LNCaP clone FGC (cell line): Measurements from ENCODE around the gene UBAC2.

Experiments used
- DNase-seq: peaks from one replicate; pipeline ENCODE4 v3.0.0-alpha.2; 2011; ENCODE audit warnings: low read depth
- H3K4me3 ChIP-seq: 2 replicates; pipeline ENCODE4 v1.5.1; 2011; ENCODE audit warnings: mild to moderate bottlenecking, low read depth, low read length, control low read depth
- TF ChIP-seq, protein P1 (sequence below): IDR thresholded peaks from 2 replicates; pipeline ENCODE4 v1.5.1; 2012; ENCODE audit warnings: mild to moderate bottlenecking; ENCODE audit not compliant: control insufficient read depth, insufficient read depth; ENCODE audit errors: extremely low read depth

Gene UBAC2

DNA sequence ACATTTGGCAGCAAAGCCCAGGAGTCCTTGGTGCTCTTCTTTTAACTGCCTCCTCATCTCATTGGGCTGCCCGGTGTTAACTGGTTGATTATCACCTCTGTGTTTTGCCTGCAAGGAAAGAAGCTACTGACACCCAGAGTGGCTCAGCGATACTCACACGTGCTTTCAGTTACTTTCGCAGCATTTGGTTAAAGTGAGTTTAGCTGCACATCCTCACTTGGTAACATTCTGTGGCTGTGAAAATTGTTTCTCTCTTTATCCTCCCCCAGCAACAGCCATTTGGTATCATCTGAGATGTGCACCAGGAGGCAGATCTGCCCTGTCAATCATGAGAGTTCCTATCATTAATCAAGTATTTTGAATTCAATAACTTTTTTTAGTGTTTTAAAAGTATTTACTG lies 151.1 kb downstream of the UBAC2 start:
- no peak for DNase-seq
- TF ChIP-seq, protein P1, sequence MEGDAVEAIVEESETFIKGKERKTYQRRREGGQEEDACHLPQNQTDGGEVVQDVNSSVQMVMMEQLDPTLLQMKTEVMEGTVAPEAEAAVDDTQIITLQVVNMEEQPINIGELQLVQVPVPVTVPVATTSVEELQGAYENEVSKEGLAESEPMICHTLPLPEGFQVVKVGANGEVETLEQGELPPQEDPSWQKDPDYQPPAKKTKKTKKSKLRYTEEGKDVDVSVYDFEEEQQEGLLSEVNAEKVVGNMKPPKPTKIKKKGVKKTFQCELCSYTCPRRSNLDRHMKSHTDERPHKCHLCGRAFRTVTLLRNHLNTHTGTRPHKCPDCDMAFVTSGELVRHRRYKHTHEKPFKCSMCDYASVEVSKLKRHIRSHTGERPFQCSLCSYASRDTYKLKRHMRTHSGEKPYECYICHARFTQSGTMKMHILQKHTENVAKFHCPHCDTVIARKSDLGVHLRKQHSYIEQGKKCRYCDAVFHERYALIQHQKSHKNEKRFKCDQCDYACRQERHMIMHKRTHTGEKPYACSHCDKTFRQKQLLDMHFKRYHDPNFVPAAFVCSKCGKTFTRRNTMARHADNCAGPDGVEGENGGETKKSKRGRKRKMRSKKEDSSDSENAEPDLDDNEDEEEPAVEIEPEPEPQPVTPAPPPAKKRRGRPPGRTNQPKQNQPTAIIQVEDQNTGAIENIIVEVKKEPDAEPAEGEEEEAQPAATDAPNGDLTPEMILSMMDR, result no peak
- no peak overlapping the region for H3K4me3 ChIP-seq

DNA sequence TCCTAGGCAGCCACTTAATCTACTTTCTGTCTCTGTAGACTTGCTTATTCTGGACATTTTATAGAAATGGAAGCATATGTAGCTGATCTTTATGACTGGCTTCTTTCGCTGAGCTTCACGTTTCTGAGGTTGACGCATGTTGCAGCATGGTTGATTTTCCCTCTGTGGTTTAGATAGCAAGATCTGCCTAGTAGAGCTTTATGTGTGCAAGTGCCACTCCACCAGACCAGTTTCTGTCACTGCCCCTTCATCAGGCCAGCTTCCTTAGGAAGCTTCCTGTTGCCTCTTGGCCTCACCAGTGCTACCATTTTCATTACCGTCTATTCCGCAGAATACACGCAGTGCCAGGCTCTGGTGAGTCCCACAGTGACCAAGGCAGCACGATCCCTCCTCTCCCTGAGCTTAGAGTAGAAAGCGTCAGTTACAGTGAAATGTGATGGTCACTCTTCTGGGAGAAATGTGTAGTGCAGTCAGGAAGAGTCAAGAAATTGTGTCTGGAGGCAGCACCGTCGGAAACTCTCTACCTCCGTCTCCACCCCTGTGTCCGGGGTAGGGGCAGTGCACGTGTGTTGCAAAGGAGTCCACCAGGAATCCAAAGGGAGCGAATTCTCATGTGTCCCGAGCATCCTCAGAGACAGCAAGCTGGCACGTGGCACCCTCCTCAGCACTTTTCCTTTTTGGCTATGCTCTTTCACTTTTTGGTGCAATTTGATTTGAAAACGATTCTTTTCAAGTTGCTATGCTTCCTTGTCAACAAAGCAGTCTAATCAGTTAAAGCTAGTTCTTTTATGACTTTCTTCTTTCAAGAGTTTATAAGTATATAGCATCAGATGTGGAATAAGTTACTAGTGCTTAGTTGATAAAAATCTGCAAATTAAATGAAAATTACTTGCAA lies 151.9 kb downstream of the UBAC2 start:
- TF ChIP-seq, protein P1, result no peak
- no peak for DNase-seq
- no peak overlapping the region for H3K4me3 ChIP-seq

DNA sequence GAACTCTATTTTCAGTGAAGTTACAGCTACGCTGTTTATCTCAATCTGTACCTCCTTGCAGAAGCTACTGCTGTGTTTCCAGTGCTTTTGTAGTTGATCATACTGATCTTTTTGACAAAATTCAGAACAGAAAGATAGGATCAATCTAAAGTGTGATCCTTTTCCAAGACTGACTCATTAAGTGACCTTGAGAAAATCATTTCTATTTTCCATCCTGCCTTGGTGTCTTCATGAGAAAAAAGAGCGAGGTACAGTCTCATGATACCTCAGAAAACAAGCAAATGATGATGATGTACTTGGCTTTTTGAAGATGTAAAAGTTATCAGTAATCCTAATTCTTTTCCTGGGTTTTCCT lies 152.6 kb downstream of the UBAC2 start:
- H3K4me3 ChIP-seq, result no peak overlapping the region
- TF ChIP-seq, protein P1, result no peak
- no peak for DNase-seq

DNA sequence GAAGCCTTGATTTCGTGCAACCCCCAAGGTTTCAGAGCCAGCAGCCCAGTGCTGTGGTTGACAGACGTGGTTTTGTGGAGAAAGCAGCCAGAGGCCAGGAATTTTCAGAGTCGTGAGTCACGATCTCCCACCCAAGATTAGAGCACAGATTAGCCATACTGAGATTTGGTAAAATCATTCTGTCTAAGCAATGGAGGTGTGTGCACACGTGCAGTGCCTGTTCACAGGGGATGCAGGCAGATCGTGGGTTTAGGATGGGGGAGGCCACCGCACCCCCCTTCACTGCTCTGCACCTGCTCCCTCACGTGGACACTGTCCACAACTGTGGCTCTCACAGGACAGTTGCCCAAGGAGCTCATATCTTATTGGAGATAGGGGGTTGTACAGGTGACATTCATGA lies 153.2 kb downstream of the UBAC2 start:
- DNase-seq, result no peak
- TF ChIP-seq, protein P1, result no peak
- no peak overlapping the region for H3K4me3 ChIP-seq

DNA sequence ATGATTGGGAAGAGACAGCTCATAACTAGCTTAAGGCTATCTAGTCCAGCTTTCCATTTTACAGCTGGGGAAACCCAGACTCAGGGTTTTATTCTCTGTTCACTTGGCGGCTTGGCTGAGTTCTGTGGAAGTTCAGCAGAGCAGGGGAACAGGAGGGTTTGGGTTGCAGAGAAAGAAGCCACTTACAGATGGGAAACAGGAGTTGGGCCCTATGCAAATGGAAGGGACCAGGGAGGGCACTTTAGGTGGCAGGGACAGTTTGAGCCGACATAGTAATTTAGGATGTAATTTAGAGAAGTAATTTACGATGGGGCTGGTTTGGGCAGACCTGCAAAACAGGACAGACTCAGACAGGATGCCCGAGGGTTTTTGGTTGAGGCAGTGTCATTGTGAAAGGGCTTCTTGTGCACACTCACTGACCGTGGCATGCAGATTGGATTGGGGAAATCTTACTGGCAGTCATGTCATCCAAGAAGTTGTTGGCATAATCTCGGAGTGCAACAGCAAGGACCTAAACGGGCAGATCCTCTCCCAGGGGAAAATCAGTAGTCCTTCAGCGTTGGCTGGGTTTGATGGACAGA lies 153.8 kb downstream of the UBAC2 start:
- TF ChIP-seq, protein P1, result no peak
- H3K4me3 ChIP-seq, result no peak overlapping the region
- DNase-seq, result no peak

DNA sequence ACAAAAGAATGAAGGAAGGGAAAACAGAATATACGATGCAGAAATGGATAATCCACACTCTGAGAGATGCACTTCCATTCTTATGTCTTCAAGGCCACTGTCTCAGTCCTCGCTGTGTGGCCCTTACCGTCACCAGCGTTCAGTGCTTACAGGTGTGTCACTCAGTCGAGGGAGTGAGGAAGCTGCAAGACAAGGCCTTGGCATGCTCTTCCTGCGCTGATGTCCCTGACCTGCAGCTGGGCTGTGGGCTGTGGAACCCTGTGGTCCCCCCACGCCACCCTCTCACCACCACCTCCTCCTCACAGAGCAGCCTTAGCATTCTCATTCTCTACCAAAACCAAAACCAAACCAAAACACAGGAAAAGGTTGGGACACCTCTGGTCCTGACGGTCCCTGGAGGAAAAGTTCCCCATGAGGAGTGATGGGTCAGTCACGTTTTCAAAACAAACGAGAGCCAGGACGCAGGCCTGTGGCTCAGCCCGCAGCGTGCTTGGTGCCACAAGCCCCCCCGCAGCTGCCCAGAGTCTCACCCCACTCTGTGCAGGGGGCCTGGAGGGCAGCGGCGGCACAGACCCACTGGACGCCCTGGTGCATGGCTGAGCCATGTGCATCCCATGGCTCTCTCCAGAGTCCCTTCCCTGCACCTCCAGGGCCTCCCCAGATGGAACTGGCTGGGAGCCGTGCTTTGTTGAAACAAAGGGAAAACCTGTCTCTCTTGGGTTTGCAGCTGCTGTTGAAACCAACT lies 154.8 kb downstream of the UBAC2 start:
- TF ChIP-seq, protein P1, result no peak
- no peak overlapping the region for H3K4me3 ChIP-seq
- no peak for DNase-seq

DNA sequence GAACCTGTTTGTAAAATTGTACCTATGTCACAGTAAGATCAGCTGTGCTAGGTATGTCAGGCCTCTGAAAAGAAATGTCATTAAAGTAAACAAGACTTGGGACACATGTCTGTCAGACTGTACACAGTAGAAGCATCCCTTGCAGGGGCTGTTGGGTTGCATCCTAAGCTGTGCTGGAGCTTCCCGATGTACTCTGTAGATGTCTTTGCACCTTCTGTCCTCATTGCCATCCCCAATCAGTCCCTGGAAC lies 155.3 kb downstream of the UBAC2 start:
- DNase-seq, result peak; percentile 55
- TF ChIP-seq, protein P1, result no peak
- no peak overlapping the region for H3K4me3 ChIP-seq
